SK-N-SH treated with all-trans-retinoic acid at 6 μM for 48 hours (cell line): ENCODE data around the gene SBNO1.

ENCODE experiments used
- ATAC-seq: fragments of 200-7000 bp; cut with Tn5 transposase; 3 replicates; pipeline ENCODE4 v1.9.1; 2020; ENCODE audit warnings: mild to moderate bottlenecking, moderate library complexity
- BACH2 ChIP-seq: fragments of 250-450 bp; sonication (Bioruptor Pico); IDR thresholded peaks from 2 replicates; pipeline ENCODE4 v1.9.0; 2021; ENCODE audit warnings: mild to moderate bottlenecking, borderline replicate concordance
- CSDC2 ChIP-seq: fragments of 250-450 bp; sonication (Bioruptor Pico); IDR thresholded peaks from 2 replicates; pipeline ENCODE4 v1.5.0; 2020; ENCODE audit warnings: mild to moderate bottlenecking, moderate library complexity
- ESRRG ChIP-seq: fragments of 250-450 bp; sonication (Bioruptor Pico); IDR thresholded peaks from 2 replicates; pipeline ENCODE4 v1.6.1; 2021; ENCODE audit warnings: mild to moderate bottlenecking
- GLIS3 ChIP-seq: fragments of 250-450 bp; sonication (Bioruptor Pico); IDR thresholded peaks from 2 replicates; pipeline ENCODE4 v1.5.0; 2020; ENCODE audit warnings: mild to moderate bottlenecking, moderate library complexity
- ISL1 ChIP-seq: fragments of 250-450 bp; sonication (Bioruptor Pico); IDR thresholded peaks from 2 replicates; pipeline ENCODE4 v2.1.2; 2022; ENCODE audit warnings: mild to moderate bottlenecking, moderate library complexity
- RARB ChIP-seq: fragments of 250-450 bp; sonication (Bioruptor Pico); IDR thresholded peaks from 2 replicates; pipeline ENCODE4 v1.8.0; 2021; ENCODE audit warnings: mild to moderate bottlenecking, moderate library complexity
- SNAI2 ChIP-seq: fragments of 250-450 bp; sonication (Bioruptor Pico); IDR thresholded peaks from 2 replicates; pipeline ENCODE4 v1.5.0; 2020; ENCODE audit warnings: mild to moderate bottlenecking, moderate library complexity
- TCF4 ChIP-seq: fragments of 250-450 bp; sonication (Bioruptor Pico); IDR thresholded peaks from 2 replicates; pipeline ENCODE4 v1.8.0; 2021; ENCODE audit warnings: mild to moderate bottlenecking, moderate library complexity, borderline replicate concordance
- TOX ChIP-seq: fragments of 250-450 bp; sonication (Bioruptor Pico); IDR thresholded peaks from 2 replicates; pipeline ENCODE4 v1.8.0; 2021; ENCODE audit warnings: mild to moderate bottlenecking, moderate library complexity, borderline replicate concordance
- ZC3H10 ChIP-seq: fragments of 250-450 bp; sonication (Bioruptor Pico); IDR thresholded peaks from 2 replicates; pipeline ENCODE4 v1.5.1; 2021; ENCODE audit warnings: mild to moderate bottlenecking, moderate library complexity
- ZFP3 ChIP-seq: fragments of 250-450 bp; sonication (Bioruptor Pico); IDR thresholded peaks from 2 replicates; pipeline ENCODE4 v1.5.0; 2020; ENCODE audit warnings: mild to moderate bottlenecking, moderate library complexity
- ZNF565 ChIP-seq: fragments of 450-650 bp; formaldehyde crosslinking; conservative IDR thresholded peaks from 2 replicates; pipeline ENCODE4 v1.5.0; 2020; ENCODE audit warnings: low read depth, mild to moderate bottlenecking, moderate library complexity
- ZNF8 ChIP-seq: fragments of 450-650 bp; formaldehyde crosslinking; IDR thresholded peaks from 2 replicates; pipeline ENCODE4 v1.5.0; 2020; ENCODE audit warnings: mild to moderate bottlenecking, moderate library complexity
- TF ChIP-seq, protein P1 (sequence below): fragments of 250-450 bp; sonication (Bioruptor Pico); IDR thresholded peaks from 2 replicates; pipeline ENCODE4 v1.5.0; 2020; ENCODE audit warnings: mild to moderate bottlenecking, moderate library complexity
- TF ChIP-seq, protein P2 (sequence below): fragments of 250-450 bp; sonication (Bioruptor Pico); IDR thresholded peaks from 2 replicates; pipeline ENCODE4 v1.8.0; 2020; ENCODE audit warnings: mild to moderate bottlenecking, moderate library complexity, borderline replicate concordance
- TF ChIP-seq, protein P3 (sequence below): fragments of 250-450 bp; sonication (Bioruptor Pico); IDR thresholded peaks from 2 replicates; pipeline ENCODE4 v1.8.0; 2021; ENCODE audit warnings: low read depth, mild to moderate bottlenecking, moderate library complexity, borderline replicate concordance
- TF ChIP-seq, protein P4 (sequence below): fragments of 250-450 bp; sonication (Bioruptor Pico); IDR thresholded peaks from 2 replicates; pipeline ENCODE4 v1.5.1; 2020; ENCODE audit warnings: low read depth, mild to moderate bottlenecking, moderate library complexity

The SBNO1 gene

DNA sequence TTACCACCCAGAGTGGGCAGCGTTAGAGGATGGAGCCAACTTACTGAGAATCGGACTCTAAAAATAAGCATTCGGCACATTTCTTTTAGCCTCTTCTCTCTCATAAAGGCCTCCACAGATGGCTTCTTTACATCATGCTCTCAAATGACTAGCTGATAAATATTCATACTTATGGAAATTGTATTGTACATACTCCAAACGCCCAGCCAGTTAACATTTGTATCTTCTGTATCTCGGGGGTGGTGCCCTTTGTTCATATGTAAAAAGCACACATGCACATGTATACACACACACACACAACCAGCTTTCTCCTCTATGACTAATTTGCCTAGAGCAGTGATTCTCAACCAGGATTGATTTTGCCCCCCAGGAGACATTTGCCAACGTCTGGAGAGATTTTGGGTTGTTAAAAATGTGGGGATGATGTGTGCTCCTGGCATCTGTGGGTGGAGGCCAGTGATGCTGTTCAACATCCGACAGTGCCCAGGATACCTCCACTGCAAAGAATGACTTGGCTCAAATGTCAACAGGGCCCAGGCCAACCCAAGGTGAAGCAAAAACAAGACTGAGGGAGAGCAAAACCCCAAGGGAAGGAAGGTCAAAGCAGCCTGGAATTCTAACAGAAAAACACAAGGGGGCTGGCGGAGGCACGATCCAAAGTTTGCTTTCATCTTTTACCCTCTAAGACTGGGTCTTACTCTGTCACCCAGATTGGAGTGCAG lies 77.8 kb downstream of the SBNO1 start (continued):
- TF ChIP-seq, protein P1, sequence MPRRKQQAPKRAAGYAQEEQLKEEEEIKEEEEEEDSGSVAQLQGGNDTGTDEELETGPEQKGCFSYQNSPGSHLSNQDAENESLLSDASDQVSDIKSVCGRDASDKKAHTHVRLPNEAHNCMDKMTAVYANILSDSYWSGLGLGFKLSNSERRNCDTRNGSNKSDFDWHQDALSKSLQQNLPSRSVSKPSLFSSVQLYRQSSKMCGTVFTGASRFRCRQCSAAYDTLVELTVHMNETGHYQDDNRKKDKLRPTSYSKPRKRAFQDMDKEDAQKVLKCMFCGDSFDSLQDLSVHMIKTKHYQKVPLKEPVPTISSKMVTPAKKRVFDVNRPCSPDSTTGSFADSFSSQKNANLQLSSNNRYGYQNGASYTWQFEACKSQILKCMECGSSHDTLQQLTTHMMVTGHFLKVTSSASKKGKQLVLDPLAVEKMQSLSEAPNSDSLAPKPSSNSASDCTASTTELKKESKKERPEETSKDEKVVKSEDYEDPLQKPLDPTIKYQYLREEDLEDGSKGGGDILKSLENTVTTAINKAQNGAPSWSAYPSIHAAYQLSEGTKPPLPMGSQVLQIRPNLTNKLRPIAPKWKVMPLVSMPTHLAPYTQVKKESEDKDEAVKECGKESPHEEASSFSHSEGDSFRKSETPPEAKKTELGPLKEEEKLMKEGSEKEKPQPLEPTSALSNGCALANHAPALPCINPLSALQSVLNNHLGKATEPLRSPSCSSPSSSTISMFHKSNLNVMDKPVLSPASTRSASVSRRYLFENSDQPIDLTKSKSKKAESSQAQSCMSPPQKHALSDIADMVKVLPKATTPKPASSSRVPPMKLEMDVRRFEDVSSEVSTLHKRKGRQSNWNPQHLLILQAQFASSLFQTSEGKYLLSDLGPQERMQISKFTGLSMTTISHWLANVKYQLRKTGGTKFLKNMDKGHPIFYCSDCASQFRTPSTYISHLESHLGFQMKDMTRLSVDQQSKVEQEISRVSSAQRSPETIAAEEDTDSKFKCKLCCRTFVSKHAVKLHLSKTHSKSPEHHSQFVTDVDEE (CRISPR knock-in tag): no peak

DNA sequence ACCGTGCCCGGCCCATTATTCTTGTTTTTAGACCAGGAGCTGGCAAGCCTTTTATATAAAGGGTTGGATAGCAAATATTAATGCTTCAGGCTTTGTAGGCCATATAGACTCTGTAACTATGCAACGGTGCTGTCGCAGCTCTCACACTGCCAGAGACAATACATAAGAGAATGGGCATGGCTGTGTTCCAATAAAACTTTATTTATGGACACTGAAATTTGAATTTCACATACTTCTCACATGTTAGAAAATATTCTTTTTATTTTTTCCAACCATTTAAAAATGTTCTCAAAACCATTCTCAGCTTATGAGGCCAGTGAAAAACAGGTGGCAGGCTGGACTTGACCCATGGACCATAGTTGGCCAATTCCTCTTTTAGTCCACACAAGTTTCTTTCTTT lies 80.0 kb downstream of the SBNO1 start:
- ATAC-seq: no peak
- TF ChIP-seq, protein P2, sequence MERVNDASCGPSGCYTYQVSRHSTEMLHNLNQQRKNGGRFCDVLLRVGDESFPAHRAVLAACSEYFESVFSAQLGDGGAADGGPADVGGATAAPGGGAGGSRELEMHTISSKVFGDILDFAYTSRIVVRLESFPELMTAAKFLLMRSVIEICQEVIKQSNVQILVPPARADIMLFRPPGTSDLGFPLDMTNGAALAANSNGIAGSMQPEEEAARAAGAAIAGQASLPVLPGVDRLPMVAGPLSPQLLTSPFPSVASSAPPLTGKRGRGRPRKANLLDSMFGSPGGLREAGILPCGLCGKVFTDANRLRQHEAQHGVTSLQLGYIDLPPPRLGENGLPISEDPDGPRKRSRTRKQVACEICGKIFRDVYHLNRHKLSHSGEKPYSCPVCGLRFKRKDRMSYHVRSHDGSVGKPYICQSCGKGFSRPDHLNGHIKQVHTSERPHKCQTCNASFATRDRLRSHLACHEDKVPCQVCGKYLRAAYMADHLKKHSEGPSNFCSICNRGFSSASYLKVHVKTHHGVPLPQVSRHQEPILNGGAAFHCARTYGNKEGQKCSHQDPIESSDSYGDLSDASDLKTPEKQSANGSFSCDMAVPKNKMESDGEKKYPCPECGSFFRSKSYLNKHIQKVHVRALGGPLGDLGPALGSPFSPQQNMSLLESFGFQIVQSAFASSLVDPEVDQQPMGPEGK (CRISPR knock-in tag): no peak
- no peak for TF ChIP-seq ZNF8 (CRISPR knock-in tag)
- no peak for TF ChIP-seq BACH2 (CRISPR knock-in tag)
- TF ChIP-seq, protein P3, sequence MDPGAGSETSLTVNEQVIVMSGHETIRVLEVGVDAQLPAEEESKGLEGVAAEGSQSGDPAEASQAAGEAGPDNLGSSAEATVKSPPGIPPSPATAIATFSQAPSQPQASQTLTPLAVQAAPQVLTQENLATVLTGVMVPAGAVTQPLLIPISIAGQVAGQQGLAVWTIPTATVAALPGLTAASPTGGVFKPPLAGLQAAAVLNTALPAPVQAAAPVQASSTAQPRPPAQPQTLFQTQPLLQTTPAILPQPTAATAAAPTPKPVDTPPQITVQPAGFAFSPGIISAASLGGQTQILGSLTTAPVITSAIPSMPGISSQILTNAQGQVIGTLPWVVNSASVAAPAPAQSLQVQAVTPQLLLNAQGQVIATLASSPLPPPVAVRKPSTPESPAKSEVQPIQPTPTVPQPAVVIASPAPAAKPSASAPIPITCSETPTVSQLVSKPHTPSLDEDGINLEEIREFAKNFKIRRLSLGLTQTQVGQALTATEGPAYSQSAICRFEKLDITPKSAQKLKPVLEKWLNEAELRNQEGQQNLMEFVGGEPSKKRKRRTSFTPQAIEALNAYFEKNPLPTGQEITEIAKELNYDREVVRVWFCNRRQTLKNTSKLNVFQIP: no peak
- no peak for TF ChIP-seq TOX (CRISPR knock-in tag)
- TF ChIP-seq ZFP3 (CRISPR knock-in tag): no peak
- TF ChIP-seq, protein P1 (CRISPR knock-in tag): no peak
- TF ChIP-seq ZNF565 (CRISPR knock-in tag): no peak
- no peak for TF ChIP-seq ZC3H10 (CRISPR knock-in tag)
- no peak for TF ChIP-seq SNAI2
- no peak for TF ChIP-seq ESRRG (CRISPR knock-in tag)
- TF ChIP-seq, protein P4, sequence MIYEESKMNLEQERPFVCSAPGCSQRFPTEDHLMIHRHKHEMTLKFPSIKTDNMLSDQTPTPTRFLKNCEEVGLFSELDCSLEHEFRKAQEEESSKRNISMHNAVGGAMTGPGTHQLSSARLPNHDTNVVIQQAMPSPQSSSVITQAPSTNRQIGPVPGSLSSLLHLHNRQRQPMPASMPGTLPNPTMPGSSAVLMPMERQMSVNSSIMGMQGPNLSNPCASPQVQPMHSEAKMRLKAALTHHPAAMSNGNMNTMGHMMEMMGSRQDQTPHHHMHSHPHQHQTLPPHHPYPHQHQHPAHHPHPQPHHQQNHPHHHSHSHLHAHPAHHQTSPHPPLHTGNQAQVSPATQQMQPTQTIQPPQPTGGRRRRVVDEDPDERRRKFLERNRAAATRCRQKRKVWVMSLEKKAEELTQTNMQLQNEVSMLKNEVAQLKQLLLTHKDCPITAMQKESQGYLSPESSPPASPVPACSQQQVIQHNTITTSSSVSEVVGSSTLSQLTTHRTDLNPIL: no peak
- TF ChIP-seq CSDC2 (CRISPR knock-in tag): no peak
- TF ChIP-seq RARB: no peak
- no peak for TF ChIP-seq GLIS3 (CRISPR knock-in tag)
- no peak for TF ChIP-seq TCF4 (CRISPR knock-in tag)
- TF ChIP-seq ISL1 (CRISPR knock-in tag): no peak

DNA sequence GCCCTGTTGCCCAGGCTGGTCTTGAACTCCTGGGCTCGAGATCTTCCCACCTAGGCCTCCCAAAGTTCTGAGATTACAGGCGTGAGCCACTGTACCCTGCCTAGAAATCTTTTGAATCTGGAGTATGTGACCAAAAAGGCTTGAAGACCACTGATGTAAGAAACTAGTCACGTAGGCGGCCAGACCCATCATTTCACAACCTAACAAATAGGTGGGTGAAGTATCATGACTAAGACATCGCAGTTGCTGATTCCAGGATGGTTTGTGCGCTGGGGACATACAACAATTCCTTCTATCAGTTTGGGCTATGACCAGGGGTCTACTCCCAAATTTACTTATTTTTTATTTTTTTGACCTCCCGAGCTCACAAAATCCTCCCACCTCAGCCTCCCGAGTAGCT lies 81.2 kb downstream of the SBNO1 start:
- TF ChIP-seq BACH2 (CRISPR knock-in tag) (no peak), ESRRG (CRISPR knock-in tag) (no peak)
- TF ChIP-seq, protein P3: no peak
- TF ChIP-seq, protein P4: no peak
- TF ChIP-seq, all 23 proteins: peak for 0
- ATAC-seq: no peak
